ENCODE results near the gene USP35. TPM values are rescaled to one million over a fixed set of nuclear protein-coding genes. Genes with fewer than 3 reads are reported as not detected.

USP35 gene
- total and polyA plus RNA-seq, 7 donors = 1.3 to 7.1 (median 3.3) TPM

DNA sequence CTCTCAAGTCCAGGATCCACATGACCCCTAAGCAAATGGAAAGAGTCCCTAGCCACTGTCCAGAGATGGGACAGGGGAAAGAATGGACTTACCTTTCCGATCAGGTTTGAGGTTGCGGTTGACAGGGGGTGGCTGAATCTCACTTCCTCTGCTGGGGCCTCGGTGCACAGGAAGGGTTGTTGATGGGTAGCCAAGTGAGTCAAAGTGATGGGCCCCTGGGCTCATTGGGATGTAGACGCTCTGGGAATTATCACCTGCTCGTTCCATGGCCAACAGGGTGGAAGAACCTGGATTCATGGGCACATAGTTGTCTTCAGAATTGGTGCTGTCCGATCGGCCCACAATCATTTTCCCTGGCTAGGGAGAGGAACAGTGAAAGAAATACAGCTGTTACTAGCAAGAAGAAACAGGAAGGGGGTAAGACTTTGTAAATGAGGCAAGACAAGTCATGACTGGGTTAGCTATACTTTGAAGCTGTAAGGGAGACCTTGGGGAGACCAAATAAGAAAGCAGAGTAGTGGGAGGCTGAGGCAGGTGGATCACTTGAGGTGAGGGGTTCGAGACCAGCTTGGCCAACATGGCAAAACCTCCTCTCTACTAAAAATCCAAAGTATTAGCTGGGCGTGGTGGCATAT, 34.7 kb downstream of the USP35 start:
- DNase-seq = no peak
- 89 to 96% (median 93%) methylated on average over 9 of the region's 9 CpGs for WGBS, 3 donors
- no peak overlapping the region for H3K27ac ChIP-seq
- TF ChIP-seq, protein P1, sequence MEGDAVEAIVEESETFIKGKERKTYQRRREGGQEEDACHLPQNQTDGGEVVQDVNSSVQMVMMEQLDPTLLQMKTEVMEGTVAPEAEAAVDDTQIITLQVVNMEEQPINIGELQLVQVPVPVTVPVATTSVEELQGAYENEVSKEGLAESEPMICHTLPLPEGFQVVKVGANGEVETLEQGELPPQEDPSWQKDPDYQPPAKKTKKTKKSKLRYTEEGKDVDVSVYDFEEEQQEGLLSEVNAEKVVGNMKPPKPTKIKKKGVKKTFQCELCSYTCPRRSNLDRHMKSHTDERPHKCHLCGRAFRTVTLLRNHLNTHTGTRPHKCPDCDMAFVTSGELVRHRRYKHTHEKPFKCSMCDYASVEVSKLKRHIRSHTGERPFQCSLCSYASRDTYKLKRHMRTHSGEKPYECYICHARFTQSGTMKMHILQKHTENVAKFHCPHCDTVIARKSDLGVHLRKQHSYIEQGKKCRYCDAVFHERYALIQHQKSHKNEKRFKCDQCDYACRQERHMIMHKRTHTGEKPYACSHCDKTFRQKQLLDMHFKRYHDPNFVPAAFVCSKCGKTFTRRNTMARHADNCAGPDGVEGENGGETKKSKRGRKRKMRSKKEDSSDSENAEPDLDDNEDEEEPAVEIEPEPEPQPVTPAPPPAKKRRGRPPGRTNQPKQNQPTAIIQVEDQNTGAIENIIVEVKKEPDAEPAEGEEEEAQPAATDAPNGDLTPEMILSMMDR (IDR thresholded peaks at IDR 0.05) = no peak
- H3K27me3 ChIP-seq (ENCODE audit: insufficient read depth in 3 of 3, low read length in 2 of 3) = no peaks in the 10 kb centered on the region
- H3K4me1 ChIP-seq = no peaks in the 10 kb centered on the region
- H3K4me3 ChIP-seq = no peak overlapping the region
- ATAC-seq = no peak
- peaks cover 0 to 70% of the 10 kb centered on the region in 2 donors for H3K36me3 ChIP-seq (ENCODE audit: insufficient read depth in 1 of 2, low read depth in 1 of 2)
- no peaks in the 10 kb centered on the region for H3K9me3 ChIP-seq
- intact Hi-C loops (cut with DNase I) = loop anchor here in 1 of 2 donors (10.0 kb wide), 1 partner anchor 201 kb away; no protein-coding TSS in a partner anchor

DNA sequence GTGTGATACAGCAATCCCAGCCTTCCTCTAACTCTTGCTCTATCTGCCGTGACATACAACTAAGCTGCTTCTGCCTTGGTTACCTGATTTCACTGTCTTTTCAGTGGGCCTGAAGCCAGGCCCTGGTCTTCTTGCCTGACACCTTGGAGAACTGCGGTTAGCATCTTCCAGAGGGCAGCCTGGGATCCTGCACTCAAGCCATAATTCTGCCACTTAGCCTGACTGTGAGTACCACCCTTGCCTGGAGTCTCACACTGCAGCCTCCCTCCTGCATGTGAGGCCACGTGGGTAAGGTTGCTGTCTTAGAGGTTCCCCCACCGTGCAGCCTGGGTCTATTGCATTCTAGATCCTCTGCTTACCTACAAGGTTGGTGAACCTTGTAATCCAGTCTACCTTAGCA, 35.8 kb downstream of the USP35 start:
- TF ChIP-seq, protein P1 (IDR thresholded peaks at IDR 0.05) = no peak

DNA sequence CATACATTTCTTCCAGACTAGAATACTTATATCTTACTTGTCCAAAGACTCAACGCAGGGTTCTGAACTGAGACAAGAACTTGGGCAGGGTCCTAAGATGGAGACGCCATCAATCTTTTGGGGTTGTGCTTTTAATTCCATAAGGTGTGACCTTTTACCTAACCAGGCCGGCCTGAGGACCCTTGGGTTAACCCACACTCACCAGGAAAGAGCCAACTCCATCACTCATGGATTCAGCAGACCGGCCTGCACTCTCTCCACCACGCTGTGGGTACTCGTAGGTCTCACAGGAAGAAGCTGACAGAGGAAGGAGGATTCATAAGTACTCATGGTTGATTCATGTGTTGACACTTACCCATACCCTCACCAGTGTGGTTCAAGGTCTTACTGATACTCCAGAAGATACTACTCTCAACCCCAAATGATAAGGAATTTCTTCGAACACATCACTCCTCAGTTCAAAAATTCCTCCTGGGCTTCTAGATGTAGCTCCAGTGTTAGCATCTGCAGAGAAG, 36.2 kb downstream of the USP35 start:
- TF ChIP-seq, protein P1 (IDR thresholded peaks at IDR 0.05) = no peak
- WGBS, 3 donors = 94 to 96% (median 95%) methylated on average over 7 of the region's 7 CpGs
- no peaks in the 10 kb centered on the region for H3K9me3 ChIP-seq
- intact Hi-C loops (cut with DNase I) = loop anchor here (5.0 to 10.0 kb wide), 3 partner anchors 192 to 342 kb away; partner anchors contain the start of gene GAB2 (in 1 of the 2)
- no peak overlapping the region for H3K27ac ChIP-seq
- H3K27me3 ChIP-seq (ENCODE audit: insufficient read depth in 3 of 3, low read length in 2 of 3) = no peaks in the 10 kb centered on the region
- DNase-seq (no peak), ATAC-seq (no peak)
- H3K4me1 ChIP-seq = no peaks in the 10 kb centered on the region
- no peak overlapping the region for H3K4me3 ChIP-seq
- H3K36me3 ChIP-seq (ENCODE audit: insufficient read depth in 1 of 2, low read depth in 1 of 2) = peaks cover 0 to 57% of the 10 kb centered on the region in 2 donors

More for the DNA sequence above, 35.8 kb downstream of the USP35 start:
- H3K27ac ChIP-seq = no peak overlapping the region
- H3K27me3 ChIP-seq (ENCODE audit: insufficient read depth in 3 of 3, low read length in 2 of 3) = no peaks in the 10 kb centered on the region
- no peaks in the 10 kb centered on the region for H3K9me3 ChIP-seq
- ATAC-seq (no peak), DNase-seq (no peak)
- H3K36me3 ChIP-seq (ENCODE audit: insufficient read depth in 1 of 2, low read depth in 1 of 2) = peaks cover 0 to 62% of the 10 kb centered on the region in 2 donors
- no peaks in the 10 kb centered on the region for H3K4me1 ChIP-seq
- intact Hi-C loops (cut with DNase I) = loop anchor here in 1 of 2 donors (10.0 kb wide), 1 partner anchor 200 kb away; no protein-coding TSS in a partner anchor
- WGBS, 3 donors = 79 to 91% (median 85%) methylated on average over 4 of the region's 4 CpGs
- no peak overlapping the region for H3K4me3 ChIP-seq

DNA sequence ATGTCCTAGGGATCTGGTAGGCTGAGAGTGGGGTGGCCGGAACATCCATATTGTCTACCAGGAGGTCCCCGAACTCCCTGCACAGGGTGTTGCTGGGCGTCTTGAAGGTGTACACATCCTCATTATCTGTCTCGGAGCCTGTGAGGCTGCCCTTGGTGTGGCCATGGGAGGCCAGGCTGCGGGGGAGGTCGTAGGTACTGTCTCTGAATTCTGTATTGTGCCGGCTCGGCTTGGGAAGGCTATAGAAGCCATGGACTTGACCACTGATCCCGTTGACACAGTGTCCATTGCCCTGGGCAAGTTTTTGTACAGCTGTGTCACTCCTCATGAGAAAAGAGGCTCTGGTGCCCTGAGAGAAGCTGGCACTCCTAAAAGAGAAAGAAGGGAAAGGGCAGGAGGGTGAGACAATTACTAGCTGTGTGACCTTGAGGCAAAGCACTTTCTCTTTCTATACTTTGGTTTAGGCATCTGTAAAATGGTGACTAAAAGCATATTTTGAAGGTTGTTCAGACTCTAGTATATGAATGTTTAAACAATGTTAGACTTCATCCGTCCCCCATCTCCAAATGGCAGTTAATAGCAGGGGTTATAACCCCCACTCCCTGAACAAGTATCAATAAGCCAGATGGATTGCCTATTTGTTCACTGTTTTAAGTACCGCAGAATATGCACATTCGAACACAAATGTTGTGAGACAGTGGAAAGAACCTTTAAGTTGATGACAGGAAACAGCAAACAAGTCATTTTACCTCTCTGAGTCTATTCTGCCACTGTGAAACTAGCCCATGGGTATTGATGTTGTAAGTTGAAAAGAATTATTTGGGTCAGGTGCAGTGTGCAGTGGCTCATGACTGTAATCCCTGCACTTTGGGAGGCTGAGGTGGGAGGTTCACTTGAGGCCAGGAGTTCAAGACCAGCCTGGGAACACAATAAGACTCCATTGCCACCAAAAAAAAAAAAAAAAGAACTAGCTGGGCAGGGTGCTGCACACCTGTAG, 38.3 kb downstream of the USP35 start:
- WGBS, 3 donors = 91 to 93% (median 92%) methylated on average over 12 of the region's 12 CpGs
- Histone ChIP-seq H3K27ac (no peak overlapping the region), H3K27me3 (ENCODE audit: insufficient read depth in 3 of 3, low read length in 2 of 3) (no peaks in the 10 kb centered on the region), H3K4me1 (no peaks in the 10 kb centered on the region), H3K4me3 (no peak overlapping the region), H3K36me3 (ENCODE audit: insufficient read depth in 1 of 2, low read depth in 1 of 2) (peaks cover 0 to 37% of the 10 kb centered on the region in 2 donors), H3K9me3 (no peaks in the 10 kb centered on the region)
- ATAC-seq (no peak), DNase-seq (no peak)
- TF ChIP-seq, protein P1 (IDR thresholded peaks at IDR 0.05) = no peak
- intact Hi-C loops (cut with DNase I) = loop anchor here (5.0 to 10.0 kb wide), 3 partner anchors 190 to 340 kb away; partner anchors contain the start of gene GAB2 (in 1 of the 2)
